ENCODE results near the gene REPS2.

REPS2 gene

GRCh38 chrX:17038681-17039161, 92.3 kb downstream of the REPS2 start:
- no peak for DNase-seq

GRCh38 chrX:17039826-17040225, 93.4 kb downstream of the REPS2 start:
- no peak for DNase-seq

GRCh38 chrX:17040711-17041110, 94.3 kb downstream of the REPS2 start:
- no peak for DNase-seq

GRCh38 chrX:17042037-17042436, 95.6 kb downstream of the REPS2 start:
- DNase-seq: no peak

- no peak for DNase-seq
Observed at GRCh38 chrX:17046478-17047097, 100.1 kb downstream of the REPS2 start.

- no peak for DNase-seq
Observed at GRCh38 chrX:17047224-17047623, 100.8 kb downstream of the REPS2 start.

GRCh38 chrX:17052210-17052609, 105.8 kb downstream of the REPS2 start:
- no peak for DNase-seq

- DNase-seq: no peak
Observed at GRCh38 chrX:17052793-17053192, 106.3 kb downstream of the REPS2 start.

- no peak for DNase-seq
Observed at GRCh38 chrX:17053502-17053901, 107.0 kb downstream of the REPS2 start.

- DNase-seq: no peak
Observed at GRCh38 chrX:17056868-17057608, 110.6 kb downstream of the REPS2 start.

- no peak for DNase-seq
Observed at GRCh38 chrX:17062065-17062464, 115.6 kb downstream of the REPS2 start.

GRCh38 chrX:17065100-17065499, 118.6 kb downstream of the REPS2 start:
- DNase-seq: no peak

GRCh38 chrX:17067534-17067933, 121.1 kb downstream of the REPS2 start:
- DNase-seq: no peak

- no peak for DNase-seq
Observed at GRCh38 chrX:17072301-17072700, 125.8 kb downstream of the REPS2 start.

GRCh38 chrX:17072721-17073230, 126.3 kb downstream of the REPS2 start:
- no peak for DNase-seq

GRCh38 chrX:17075004-17075403, 128.5 kb downstream of the REPS2 start:
- DNase-seq: no peak

- no peak for DNase-seq
Observed at GRCh38 chrX:17077361-17077760, 130.9 kb downstream of the REPS2 start.

GRCh38 chrX:17078031-17078720, 131.7 kb downstream of the REPS2 start:
- DNase-seq: no peak

- no peak for DNase-seq
Observed at GRCh38 chrX:17081511-17081910, 135.1 kb downstream of the REPS2 start.

GRCh38 chrX:17081968-17082367, 135.5 kb downstream of the REPS2 start:
- no peak for DNase-seq

GRCh38 chrX:17082831-17083230, 136.4 kb downstream of the REPS2 start:
- no peak for DNase-seq

GRCh38 chrX:17086317-17086716, 139.9 kb downstream of the REPS2 start:
- no peak for DNase-seq

GRCh38 chrX:17095161-17095560, 148.7 kb downstream of the REPS2 start:
- DNase-seq: no peak

Measured in cortex of kidney (tissue), 1 donor.